ENCODE results near the gene ILK. TPM values are rescaled to one million over a fixed set of nuclear protein-coding genes. Genes with fewer than 3 reads are reported as not detected.

The ILK gene
- total and polyA plus RNA-seq, 2 donors (not counting 3 experiments of a cell fraction or from before 2014, with no cell fraction given): 221 to 296 TPM

- POLR2A ChIA-PET: no interaction called here
- CTCF ChIA-PET: interaction anchor here (1.1 kb wide), 2 partner anchors 9 to 15 kb away, joined by 3 to 4 read pairs; no protein-coding TSS in a partner anchor
- no TSS peak for BruUV-seq (replicated peaks)
These were observed 15.6 kb upstream of the ILK start for GRCh38 chr11:6588018-6588417.

More at GRCh38 chr11:6588018-6588417, 15.6 kb upstream of the ILK start:
- H3K4me2 ChIP-seq (ENCODE audit: insufficient read depth, low read length): no peak overlapping the region
- no peaks in the 10 kb centered on the region for H4K20me1 ChIP-seq (replicated peaks; ENCODE audit: control insufficient read depth, extremely low read depth, insufficient read depth, low read length)
- no peak overlapping the region for H3K27ac ChIP-seq (ENCODE audit: insufficient read depth, low read depth, low read length)
- DNase-seq (ENCODE audit: low read depth, low spot score): no peak
- no peaks in the 10 kb centered on the region for H3K79me2 ChIP-seq (ENCODE audit: control insufficient read depth, insufficient read depth, low read length)
- H3K9ac ChIP-seq (replicated peaks; ENCODE audit: extremely low read depth, insufficient read depth, low read length): no peak overlapping the region
- no peak overlapping the region for H2AFZ ChIP-seq (ENCODE audit: low read depth, low read length)
- no peaks in the 10 kb centered on the region for H3K9me1 ChIP-seq (replicated peaks; ENCODE audit: control insufficient read depth, extremely low read depth, insufficient read depth, low read length)
- intact Hi-C loops (cut with micrococcal nuclease): no loop called here
- H3K4me1 ChIP-seq (ENCODE audit: control insufficient read depth, extremely low read depth, insufficient read depth, low read length): no peaks in the 10 kb centered on the region
- H3K9me3 ChIP-seq (replicated peaks; ENCODE audit: control insufficient read depth, insufficient read depth, low read length): no peaks in the 10 kb centered on the region
- dilution Hi-C loops (cut with MboI; ENCODE audit: extremely low pct_ligation_motif_present, low sequenced_read_pairs): no loop called here
- H3K4me3 ChIP-seq (replicated peaks in 1 of 3; ENCODE audit: insufficient read depth in 1 of 3, low read depth in 1 of 3, low read length in 3 of 3): no peak overlapping the region
- no peak for TF ChIP-seq EZH2 (IDR thresholded peaks at IDR 0.05; ENCODE audit: borderline replicate concordance, low read depth, low read length, severe bottlenecking)
- TF ChIP-seq FOS (IDR thresholded peaks at IDR 0.05; ENCODE audit: borderline replicate concordance, insufficient read depth, low read length): no peak
- TF ChIP-seq, protein P1, sequence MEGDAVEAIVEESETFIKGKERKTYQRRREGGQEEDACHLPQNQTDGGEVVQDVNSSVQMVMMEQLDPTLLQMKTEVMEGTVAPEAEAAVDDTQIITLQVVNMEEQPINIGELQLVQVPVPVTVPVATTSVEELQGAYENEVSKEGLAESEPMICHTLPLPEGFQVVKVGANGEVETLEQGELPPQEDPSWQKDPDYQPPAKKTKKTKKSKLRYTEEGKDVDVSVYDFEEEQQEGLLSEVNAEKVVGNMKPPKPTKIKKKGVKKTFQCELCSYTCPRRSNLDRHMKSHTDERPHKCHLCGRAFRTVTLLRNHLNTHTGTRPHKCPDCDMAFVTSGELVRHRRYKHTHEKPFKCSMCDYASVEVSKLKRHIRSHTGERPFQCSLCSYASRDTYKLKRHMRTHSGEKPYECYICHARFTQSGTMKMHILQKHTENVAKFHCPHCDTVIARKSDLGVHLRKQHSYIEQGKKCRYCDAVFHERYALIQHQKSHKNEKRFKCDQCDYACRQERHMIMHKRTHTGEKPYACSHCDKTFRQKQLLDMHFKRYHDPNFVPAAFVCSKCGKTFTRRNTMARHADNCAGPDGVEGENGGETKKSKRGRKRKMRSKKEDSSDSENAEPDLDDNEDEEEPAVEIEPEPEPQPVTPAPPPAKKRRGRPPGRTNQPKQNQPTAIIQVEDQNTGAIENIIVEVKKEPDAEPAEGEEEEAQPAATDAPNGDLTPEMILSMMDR (IDR thresholded peaks at IDR 0.05; ENCODE audit: extremely low read depth in 1 of 2, insufficient read depth in 1 of 2, low read depth in 1 of 2, low read length in 2 of 2): no peak
- no peak for TF ChIP-seq POLR2A (IDR thresholded peaks at IDR 0.05; ENCODE audit: low read depth, low read length)
- TF ChIP-seq POLR2AphosphoS5 (IDR thresholded peaks at IDR 0.05; ENCODE audit: insufficient read depth, low read depth, low read length): no peak
- TF ChIP-seq JUN (IDR thresholded peaks at IDR 0.05; ENCODE audit: borderline replicate concordance, insufficient read depth, insufficient read length, low read depth): no peak
- no peak for TF ChIP-seq GATA2 (IDR thresholded peaks at IDR 0.05; ENCODE audit: insufficient read depth, insufficient read length, low read depth, low read length)
- TF ChIP-seq MYC (IDR thresholded peaks at IDR 0.05; ENCODE audit: low read depth, low read length): no peak
- TF ChIP-seq, protein P2, sequence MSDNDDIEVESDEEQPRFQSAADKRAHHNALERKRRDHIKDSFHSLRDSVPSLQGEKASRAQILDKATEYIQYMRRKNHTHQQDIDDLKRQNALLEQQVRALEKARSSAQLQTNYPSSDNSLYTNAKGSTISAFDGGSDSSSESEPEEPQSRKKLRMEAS (IDR thresholded peaks at IDR 0.05; ENCODE audit: insufficient read depth, insufficient read length): no peak
- no peaks in the 10 kb centered on the region for H3K27me3 ChIP-seq (ENCODE audit: control insufficient read depth in 2 of 2, insufficient read depth in 2 of 2, low read length in 2 of 2)
- peaks cover 0 to 1% of the 10 kb centered on the region in 2 experiments for H3K36me3 ChIP-seq (ENCODE audit: control insufficient read depth in 2 of 2, extremely low read depth in 1 of 2, insufficient read depth in 2 of 2, low read length in 2 of 2)
- no peak for FAIRE-seq

Data from endothelial cell of umbilical vein (primary cell).